Erythroblast (primary cell): Measurements from ENCODE around the gene NKD2.

Source experiments
- GATA1 ChIP-seq: IDR thresholded peaks from 2 replicates; pipeline ENCODE4 v1.6.1; 2011; ENCODE audit warnings: low read depth, mild to moderate bottlenecking, control low read depth, low read length, moderate library complexity
- POLR2A ChIP-seq: IDR thresholded peaks from 2 replicates; pipeline ENCODE4 v1.6.1; 2011; ENCODE audit warnings: mild to moderate bottlenecking, low read length

DNA sequence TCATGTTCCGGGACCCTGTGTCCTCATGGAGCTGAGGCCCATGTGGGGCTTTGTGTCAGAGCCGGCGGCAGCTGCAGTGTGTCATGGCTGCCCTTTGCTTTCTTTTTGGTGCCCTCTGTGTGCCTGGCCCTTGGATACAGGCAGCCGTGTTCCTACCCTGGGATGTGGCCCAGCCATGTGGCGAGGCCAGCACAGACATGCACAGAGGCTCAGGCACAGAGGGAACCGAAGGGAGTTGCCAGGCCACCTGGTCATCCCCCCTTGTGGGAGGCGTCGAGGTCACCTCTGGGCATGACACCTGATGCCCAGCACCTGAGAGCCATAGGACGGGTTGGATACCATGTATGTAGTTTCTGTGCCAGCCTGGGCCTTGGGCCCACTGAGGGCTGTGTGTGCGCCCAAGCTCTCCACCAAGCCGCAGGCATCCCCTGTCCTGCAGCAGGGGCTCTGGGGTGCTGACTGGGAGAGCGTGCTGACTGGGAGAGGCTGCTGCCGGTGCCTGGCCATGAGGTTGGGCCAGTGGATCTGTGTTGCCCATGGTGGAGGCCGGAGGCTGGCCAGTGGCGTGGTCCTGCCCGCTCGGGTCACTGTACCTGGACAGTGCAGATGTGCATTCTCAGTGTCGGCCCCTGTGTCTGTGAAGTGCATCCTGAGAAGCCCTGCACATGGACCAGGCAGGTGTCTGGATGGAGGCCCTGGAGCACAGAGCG lies 4.8 kb downstream of the NKD2 start:
- TF ChIP-seq POLR2A: no peak
- no peak for TF ChIP-seq GATA1
